Measurements from ENCODE around the gene HTR3D. TPM values are rescaled to one million over a fixed set of nuclear protein-coding genes. Genes with fewer than 3 reads are reported as not detected.
"Not testable (repeated sequence)": the region's sequence is repeated elsewhere in the genome, so short reads cannot be mapped to it uniquely, and the experiment has no call there.

Gene HTR3D
- total RNA-seq, 1 experiment from 2014 or later, result not detected

DNA sequence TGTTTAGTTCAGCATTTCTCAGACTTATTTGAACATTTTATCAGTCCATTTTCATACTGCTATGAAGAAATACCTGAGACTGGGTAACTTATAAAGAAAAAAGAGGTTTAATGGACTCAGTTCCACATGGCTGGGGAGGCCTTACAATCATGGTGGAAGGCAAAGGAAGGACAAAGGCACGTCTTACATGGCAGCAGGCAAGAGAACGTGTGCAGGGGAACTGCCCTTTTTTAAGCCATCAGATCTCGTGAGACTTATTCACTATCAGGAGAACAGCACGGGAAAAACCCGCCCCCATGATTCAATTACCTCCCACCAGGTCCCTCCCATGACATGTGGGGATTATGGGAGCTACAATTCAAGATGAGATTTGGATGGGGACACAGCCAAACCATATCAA, 6.3 kb upstream of the HTR3D start:
- H3K9me3 ChIP-seq (ENCODE audit: control insufficient read depth in 1 of 2, insufficient read depth in 1 of 2, low read depth in 1 of 2, low read length in 2 of 2); H3K27me3 ChIP-seq (ENCODE audit: insufficient read depth, low read length); H3K79me2 ChIP-seq (ENCODE audit: insufficient read depth, low read length); intact Hi-C loops (cut with micrococcal nuclease); H2AFZ ChIP-seq (ENCODE audit: low read depth, low read length, poor library complexity, severe bottlenecking); H3K36me3 ChIP-seq (ENCODE audit: control insufficient read depth in 1 of 2, insufficient read depth in 2 of 2, low read length in 2 of 2); H3K4me3 ChIP-seq (replicated peaks in 1 of 2; ENCODE audit: low read depth in 1 of 2, low read length in 2 of 2); DNase-seq (ENCODE audit: low read depth, low spot score); H3K9ac ChIP-seq (ENCODE audit: low read length); H3K9me2 ChIP-seq (ENCODE audit: insufficient read depth); H3K27ac ChIP-seq (ENCODE audit: low read depth, low read length); H4K20me1 ChIP-seq (ENCODE audit: insufficient read depth); RAD21 ChIA-PET (ENCODE audit: low non-redundant PET in 1 of 2, low total read pairs in 2 of 2, uncharacterized antibody in 2 of 2, unreplicated experiment in 2 of 2); BruUV-seq (replicated peaks); POLR2A ChIA-PET; H3K4me1 ChIP-seq (ENCODE audit: control insufficient read depth in 1 of 2, insufficient read depth in 2 of 2, low read length in 2 of 2); ATAC-seq; H3K4me2 ChIP-seq (ENCODE audit: low read length); CTCF ChIA-PET: not testable (repeated sequence)

DNA sequence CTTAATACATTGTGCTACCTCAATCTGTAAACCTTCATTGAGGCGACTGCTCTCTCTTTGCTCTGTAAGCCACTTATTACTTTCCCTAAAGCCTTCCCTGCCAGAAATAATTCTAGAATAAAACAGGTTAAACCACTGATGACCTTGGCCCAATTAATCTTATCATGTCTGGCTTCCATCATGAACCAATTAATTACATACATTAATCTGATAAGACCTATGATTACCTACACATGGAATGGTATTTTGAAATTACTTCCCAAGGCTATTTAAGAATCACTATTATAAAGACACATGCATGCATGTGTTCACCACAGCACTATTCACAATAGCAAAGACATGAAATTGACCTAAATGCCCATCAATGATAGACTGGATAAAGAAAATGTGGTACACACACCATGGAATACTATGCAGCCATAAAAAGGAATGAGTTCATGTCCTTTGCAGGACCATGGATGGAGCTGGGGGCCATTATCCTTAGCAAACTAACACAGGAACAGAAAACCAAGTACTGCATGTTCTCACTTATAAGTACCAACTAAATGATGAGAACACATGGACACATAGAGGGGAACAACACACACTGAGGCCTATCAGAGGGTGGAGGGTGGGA, 3.2 kb upstream of the HTR3D start:
- DNase-seq (ENCODE audit: low read depth, low spot score); H3K27me3 ChIP-seq (ENCODE audit: insufficient read depth, low read length); H2AFZ ChIP-seq (ENCODE audit: low read depth, low read length, poor library complexity, severe bottlenecking); H3K4me1 ChIP-seq (ENCODE audit: control insufficient read depth in 1 of 2, insufficient read depth in 2 of 2, low read length in 2 of 2); H3K4me3 ChIP-seq (replicated peaks in 1 of 2; ENCODE audit: low read depth in 1 of 2, low read length in 2 of 2); RAD21 ChIA-PET (ENCODE audit: low non-redundant PET in 1 of 2, low total read pairs in 2 of 2, uncharacterized antibody in 2 of 2, unreplicated experiment in 2 of 2); H3K4me2 ChIP-seq (ENCODE audit: low read length); H3K27ac ChIP-seq (ENCODE audit: low read depth, low read length); H3K9ac ChIP-seq (ENCODE audit: low read length); H3K9me2 ChIP-seq (ENCODE audit: insufficient read depth); H3K79me2 ChIP-seq (ENCODE audit: insufficient read depth, low read length); POLR2A ChIA-PET; CTCF ChIA-PET; BruUV-seq (replicated peaks); H3K9me3 ChIP-seq (ENCODE audit: control insufficient read depth in 1 of 2, insufficient read depth in 1 of 2, low read depth in 1 of 2, low read length in 2 of 2); H3K36me3 ChIP-seq (ENCODE audit: control insufficient read depth in 1 of 2, insufficient read depth in 2 of 2, low read length in 2 of 2); H4K20me1 ChIP-seq (ENCODE audit: insufficient read depth); intact Hi-C loops (cut with micrococcal nuclease); ATAC-seq: not testable (repeated sequence)

GRCh38 chr3:184029443-184029842, 2.1 kb upstream of the HTR3D start:
- intact Hi-C loops (cut with micrococcal nuclease), result no loop called here
- no peak overlapping the region for H3K4me2 ChIP-seq (ENCODE audit: low read length)
- BruUV-seq (replicated peaks), result no TSS peak
- CTCF ChIA-PET, result no interaction called here
- no peaks in the 10 kb centered on the region for H3K4me1 ChIP-seq (ENCODE audit: control insufficient read depth in 1 of 2, insufficient read depth in 2 of 2, low read length in 2 of 2)
- no peaks in the 10 kb centered on the region for H3K9me3 ChIP-seq (ENCODE audit: control insufficient read depth in 1 of 2, insufficient read depth in 1 of 2, low read depth in 1 of 2, low read length in 2 of 2)
- no peaks in the 10 kb centered on the region for H3K27me3 ChIP-seq (ENCODE audit: insufficient read depth, low read length)
- ATAC-seq (no peak), DNase-seq (ENCODE audit: low read depth, low spot score) (no peak)
- H3K4me3 ChIP-seq (replicated peaks in 1 of 2; ENCODE audit: low read depth in 1 of 2, low read length in 2 of 2), result no peak overlapping the region
- H4K20me1 ChIP-seq (ENCODE audit: insufficient read depth), result no peaks in the 10 kb centered on the region
- no peak overlapping the region for H3K9ac ChIP-seq (ENCODE audit: low read length)
- RAD21 ChIA-PET (ENCODE audit: low non-redundant PET in 1 of 2, low total read pairs in 2 of 2, uncharacterized antibody in 2 of 2, unreplicated experiment in 2 of 2), result no interaction called here
- POLR2A ChIA-PET, result no interaction called here
- no peak overlapping the region for H2AFZ ChIP-seq (ENCODE audit: low read depth, low read length, poor library complexity, severe bottlenecking)
- H3K36me3 ChIP-seq (ENCODE audit: control insufficient read depth in 1 of 2, insufficient read depth in 2 of 2, low read length in 2 of 2), result no peaks in the 10 kb centered on the region
- no peaks in the 10 kb centered on the region for H3K79me2 ChIP-seq (ENCODE audit: insufficient read depth, low read length)
- H3K9me2 ChIP-seq (ENCODE audit: insufficient read depth), result no peaks in the 10 kb centered on the region
- H3K27ac ChIP-seq (ENCODE audit: low read depth, low read length), result no peak overlapping the region
- TF ChIP-seq YY1 (IDR thresholded peaks at IDR 0.05; ENCODE audit: extremely low read depth, insufficient replicate concordance, low read depth, low read length) (no peak), ZFX (IDR thresholded peaks at IDR 0.05) (no peak), ZNF274 (IDR thresholded peaks at IDR 0.05; ENCODE audit: low read depth, low read length) (no peak), RAD21 (IDR thresholded peaks at IDR 0.05; ENCODE audit: low read depth) (no peak), EZH2 (IDR thresholded peaks at IDR 0.05) (no peak), FOSL1 (IDR thresholded peaks at IDR 0.05; ENCODE audit: low read depth) (no peak), POLR2A (IDR thresholded peaks at IDR 0.05; ENCODE audit: borderline replicate concordance, extremely low read depth, insufficient read depth, insufficient read length) (no peak), SIN3A (IDR thresholded peaks at IDR 0.05; ENCODE audit: low read depth) (no peak)
- TF ChIP-seq, protein P1, sequence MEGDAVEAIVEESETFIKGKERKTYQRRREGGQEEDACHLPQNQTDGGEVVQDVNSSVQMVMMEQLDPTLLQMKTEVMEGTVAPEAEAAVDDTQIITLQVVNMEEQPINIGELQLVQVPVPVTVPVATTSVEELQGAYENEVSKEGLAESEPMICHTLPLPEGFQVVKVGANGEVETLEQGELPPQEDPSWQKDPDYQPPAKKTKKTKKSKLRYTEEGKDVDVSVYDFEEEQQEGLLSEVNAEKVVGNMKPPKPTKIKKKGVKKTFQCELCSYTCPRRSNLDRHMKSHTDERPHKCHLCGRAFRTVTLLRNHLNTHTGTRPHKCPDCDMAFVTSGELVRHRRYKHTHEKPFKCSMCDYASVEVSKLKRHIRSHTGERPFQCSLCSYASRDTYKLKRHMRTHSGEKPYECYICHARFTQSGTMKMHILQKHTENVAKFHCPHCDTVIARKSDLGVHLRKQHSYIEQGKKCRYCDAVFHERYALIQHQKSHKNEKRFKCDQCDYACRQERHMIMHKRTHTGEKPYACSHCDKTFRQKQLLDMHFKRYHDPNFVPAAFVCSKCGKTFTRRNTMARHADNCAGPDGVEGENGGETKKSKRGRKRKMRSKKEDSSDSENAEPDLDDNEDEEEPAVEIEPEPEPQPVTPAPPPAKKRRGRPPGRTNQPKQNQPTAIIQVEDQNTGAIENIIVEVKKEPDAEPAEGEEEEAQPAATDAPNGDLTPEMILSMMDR (IDR thresholded peaks at IDR 0.05 in 2 of 3, conservative IDR thresholded peaks at IDR 0.05 in 1 of 3; ENCODE audit: borderline replicate concordance in 1 of 3, insufficient read depth in 1 of 3, low read depth in 2 of 3, low read length in 2 of 3), result no peak
- TF ChIP-seq, protein P2, sequence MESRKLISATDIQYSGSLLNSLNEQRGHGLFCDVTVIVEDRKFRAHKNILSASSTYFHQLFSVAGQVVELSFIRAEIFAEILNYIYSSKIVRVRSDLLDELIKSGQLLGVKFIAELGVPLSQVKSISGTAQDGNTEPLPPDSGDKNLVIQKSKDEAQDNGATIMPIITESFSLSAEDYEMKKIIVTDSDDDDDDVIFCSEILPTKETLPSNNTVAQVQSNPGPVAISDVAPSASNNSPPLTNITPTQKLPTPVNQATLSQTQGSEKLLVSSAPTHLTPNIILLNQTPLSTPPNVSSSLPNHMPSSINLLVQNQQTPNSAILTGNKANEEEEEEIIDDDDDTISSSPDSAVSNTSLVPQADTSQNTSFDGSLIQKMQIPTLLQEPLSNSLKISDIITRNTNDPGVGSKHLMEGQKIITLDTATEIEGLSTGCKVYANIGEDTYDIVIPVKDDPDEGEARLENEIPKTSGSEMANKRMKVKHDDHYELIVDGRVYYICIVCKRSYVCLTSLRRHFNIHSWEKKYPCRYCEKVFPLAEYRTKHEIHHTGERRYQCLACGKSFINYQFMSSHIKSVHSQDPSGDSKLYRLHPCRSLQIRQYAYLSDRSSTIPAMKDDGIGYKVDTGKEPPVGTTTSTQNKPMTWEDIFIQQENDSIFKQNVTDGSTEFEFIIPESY (IDR thresholded peaks at IDR 0.05; ENCODE audit: extremely low read depth, insufficient replicate concordance, low read length), result no peak

Data from HCT116 (cell line).